ENCODE measurements around the gene SH3RF1.
A peak's percentile ranks its signal among the peaks of the same experiment; 100 is the strongest.

The SH3RF1 gene

GRCh38 chr4:169098532-169098931 is 172.2 kb downstream of the SH3RF1 start:
- DNase-seq, result no peak

- no peak for DNase-seq
These were observed 172.7 kb downstream of the SH3RF1 start for GRCh38 chr4:169098054-169098497.

- no peak for DNase-seq
These were observed 174.5 kb downstream of the SH3RF1 start for GRCh38 chr4:169096221-169096620.

GRCh38 chr4:169094656-169095231 is 176.0 kb downstream of the SH3RF1 start:
- no peak for DNase-seq

- DNase-seq, result no peak
These were observed 177.8 kb downstream of the SH3RF1 start for GRCh38 chr4:169092889-169093522.

GRCh38 chr4:169090484-169091215 is 180.1 kb downstream of the SH3RF1 start:
- no peak for DNase-seq

GRCh38 chr4:169089004-169089403 is 181.8 kb downstream of the SH3RF1 start:
- no peak for DNase-seq

- no peak for DNase-seq
These were observed 185.8 kb downstream of the SH3RF1 start for GRCh38 chr4:169084954-169085353.

- DNase-seq, result no peak
These were observed 189.8 kb downstream of the SH3RF1 start for GRCh38 chr4:169080981-169081380.

- no peak for DNase-seq
These were observed 190.6 kb downstream of the SH3RF1 start for GRCh38 chr4:169079942-169080827.

- DNase-seq, result no peak
These were observed 196.6 kb downstream of the SH3RF1 start for GRCh38 chr4:169074117-169074516.

GRCh38 chr4:169071747-169072146 is 199.0 kb downstream of the SH3RF1 start:
- no peak for DNase-seq

- peak; percentile 61 for DNase-seq
These were observed 199.9 kb downstream of the SH3RF1 start for GRCh38 chr4:169070895-169071218.

GRCh38 chr4:169070071-169070894 is 200.5 kb downstream of the SH3RF1 start:
- peak; percentile 45 for DNase-seq

GRCh38 chr4:169068423-169068822 is 202.3 kb downstream of the SH3RF1 start:
- no peak for DNase-seq

GRCh38 chr4:169066934-169067333 is 203.8 kb downstream of the SH3RF1 start:
- no peak for DNase-seq

- no peak for DNase-seq
These were observed 206.5 kb downstream of the SH3RF1 start for GRCh38 chr4:169064296-169064695.

GRCh38 chr4:169063441-169063840 is 207.3 kb downstream of the SH3RF1 start:
- no peak for DNase-seq

GRCh38 chr4:169062897-169063244 is 207.9 kb downstream of the SH3RF1 start:
- DNase-seq, result no peak

- no peak for DNase-seq
These were observed 209.4 kb downstream of the SH3RF1 start for GRCh38 chr4:169061386-169061785.

- DNase-seq, result no peak
These were observed 210.2 kb downstream of the SH3RF1 start for GRCh38 chr4:169060391-169061091.
